ENCODE measurements around the gene RABGAP1L. TPM values are rescaled to one million over a fixed set of nuclear protein-coding genes. Genes with fewer than 3 reads are reported as not detected.

Gene RABGAP1L
- total and polyA plus RNA-seq, 2 donors (not counting 3 experiments of a cell fraction or from before 2014, with no cell fraction given): 6.4 to 22.2 TPM

GRCh38 chr1:174700314-174700713 lies 541.0 kb downstream of the RABGAP1L start:
- FAIRE-seq (no peak), DNase-seq (ENCODE audit: low read depth, low spot score) (no peak)
- Histone ChIP-seq H3K9ac (replicated peaks; ENCODE audit: extremely low read depth, insufficient read depth, low read length) (no peak overlapping the region), H3K79me2 (ENCODE audit: control insufficient read depth, insufficient read depth, low read length) (no peaks in the 10 kb centered on the region), H3K27ac (ENCODE audit: insufficient read depth, low read depth, low read length) (no peak overlapping the region), H3K27me3 (ENCODE audit: control insufficient read depth in 2 of 2, insufficient read depth in 2 of 2, low read length in 2 of 2) (no peaks in the 10 kb centered on the region), H3K4me3 (replicated peaks in 1 of 3; ENCODE audit: insufficient read depth in 1 of 3, low read depth in 1 of 3, low read length in 3 of 3) (no peak overlapping the region), H3K36me3 (ENCODE audit: control insufficient read depth in 2 of 2, extremely low read depth in 1 of 2, insufficient read depth in 2 of 2, low read length in 2 of 2) (no peaks in the 10 kb centered on the region), H2AFZ (ENCODE audit: low read depth, low read length) (no peak overlapping the region), H3K9me1 (replicated peaks; ENCODE audit: control insufficient read depth, extremely low read depth, insufficient read depth, low read length) (no peaks in the 10 kb centered on the region), H4K20me1 (replicated peaks; ENCODE audit: control insufficient read depth, extremely low read depth, insufficient read depth, low read length) (no peaks in the 10 kb centered on the region), H3K4me2 (ENCODE audit: insufficient read depth, low read length) (no peak overlapping the region), H3K9me3 (replicated peaks; ENCODE audit: control insufficient read depth, insufficient read depth, low read length) (no peaks in the 10 kb centered on the region), H3K4me1 (ENCODE audit: control insufficient read depth, extremely low read depth, insufficient read depth, low read length) (no peaks in the 10 kb centered on the region)
- CTCF ChIA-PET: interaction anchor here (1.9 kb wide), 1 partner anchor 438 kb away, joined by 7 read pairs; no protein-coding TSS in a partner anchor
- no peak for TF ChIP-seq GATA2 (IDR thresholded peaks at IDR 0.05; ENCODE audit: insufficient read depth, insufficient read length, low read depth, low read length)
- no peak for TF ChIP-seq EZH2 (IDR thresholded peaks at IDR 0.05; ENCODE audit: borderline replicate concordance, low read depth, low read length, severe bottlenecking)
- TF ChIP-seq POLR2AphosphoS5 (IDR thresholded peaks at IDR 0.05; ENCODE audit: insufficient read depth, low read depth, low read length): no peak
- no peak for TF ChIP-seq MAX (IDR thresholded peaks at IDR 0.05; ENCODE audit: insufficient read depth, insufficient read length)
- no peak for TF ChIP-seq JUN (IDR thresholded peaks at IDR 0.05; ENCODE audit: borderline replicate concordance, insufficient read depth, insufficient read length, low read depth)
- no peak for TF ChIP-seq CTCF (IDR thresholded peaks at IDR 0.05; ENCODE audit: extremely low read depth in 1 of 2, insufficient read depth in 1 of 2, low read depth in 1 of 2, low read length in 2 of 2)
- no peak for TF ChIP-seq POLR2A (IDR thresholded peaks at IDR 0.05; ENCODE audit: low read depth, low read length)
- TF ChIP-seq FOS (IDR thresholded peaks at IDR 0.05; ENCODE audit: borderline replicate concordance, insufficient read depth, low read length): no peak
- no peak for TF ChIP-seq MYC (IDR thresholded peaks at IDR 0.05; ENCODE audit: low read depth, low read length)
- intact Hi-C loops (cut with micrococcal nuclease): no loop called here
- dilution Hi-C loops (cut with MboI; ENCODE audit: extremely low pct_ligation_motif_present, low sequenced_read_pairs): no loop called here
- BruUV-seq (replicated peaks): no TSS peak
- POLR2A ChIA-PET: no interaction called here

Data from endothelial cell of umbilical vein (primary cell).